Astrocyte of the cerebellum (primary cell): ENCODE measurements around the gene JARID2.

Experiments
- DNase-seq: peaks from one replicate; pipeline ENCODE4 v3.0.0-alpha.2; 2011; ENCODE audit warnings: low read depth
- H3K4me3 ChIP-seq: 2 replicates; pipeline ENCODE4 v1.5.1; 2011; ENCODE audit warnings: mild to moderate bottlenecking, low read depth, low read length, moderate library complexity
- in situ Hi-C: cut with HindIII; loops from 2 replicates; pipeline ENCODE4 v1.10.0; 2017; ENCODE audit warnings: low sequenced_read_pairs
- TF ChIP-seq, protein P1 (sequence below): IDR thresholded peaks from 2 replicates; pipeline ENCODE4 v1.5.1; 2012; ENCODE audit warnings: low read length, low read depth, moderate library complexity, mild to moderate bottlenecking; ENCODE audit errors: missing control alignments

JARID2 gene

DNA sequence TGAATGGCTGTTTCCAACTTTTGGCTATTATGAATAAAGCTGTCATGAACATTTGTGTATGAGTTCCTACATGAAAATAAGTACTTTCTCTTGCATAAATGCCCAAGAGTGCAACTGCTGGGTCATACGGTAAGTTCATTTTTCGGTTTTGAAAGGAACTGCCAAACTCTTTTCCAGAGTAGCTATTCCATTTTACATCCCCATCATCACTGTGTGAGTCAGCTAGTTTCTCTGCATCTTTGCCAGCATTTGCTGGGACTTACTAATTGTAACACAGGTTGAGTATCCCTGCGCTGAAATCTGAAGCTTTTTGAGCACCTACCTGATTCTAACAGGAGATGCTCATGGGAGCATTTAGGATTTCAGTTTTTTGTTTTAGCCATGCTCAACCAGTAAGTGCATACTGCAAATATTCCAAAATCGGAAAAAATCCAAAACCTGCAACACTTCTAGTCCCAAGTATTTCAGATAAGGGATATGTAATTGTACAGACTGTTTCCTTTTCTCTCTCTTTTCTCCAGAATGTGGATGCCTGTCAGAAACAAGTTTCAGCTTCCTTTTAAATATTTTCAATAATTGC lies 298.5 kb downstream of the JARID2 start:
- in situ Hi-C loops, result loop anchor here (5.0 kb wide), 1 partner anchor 87 kb away; no protein-coding TSS in a partner anchor
- no peak overlapping the region for H3K4me3 ChIP-seq
- DNase-seq, result peak; percentile 11
- TF ChIP-seq, protein P1, sequence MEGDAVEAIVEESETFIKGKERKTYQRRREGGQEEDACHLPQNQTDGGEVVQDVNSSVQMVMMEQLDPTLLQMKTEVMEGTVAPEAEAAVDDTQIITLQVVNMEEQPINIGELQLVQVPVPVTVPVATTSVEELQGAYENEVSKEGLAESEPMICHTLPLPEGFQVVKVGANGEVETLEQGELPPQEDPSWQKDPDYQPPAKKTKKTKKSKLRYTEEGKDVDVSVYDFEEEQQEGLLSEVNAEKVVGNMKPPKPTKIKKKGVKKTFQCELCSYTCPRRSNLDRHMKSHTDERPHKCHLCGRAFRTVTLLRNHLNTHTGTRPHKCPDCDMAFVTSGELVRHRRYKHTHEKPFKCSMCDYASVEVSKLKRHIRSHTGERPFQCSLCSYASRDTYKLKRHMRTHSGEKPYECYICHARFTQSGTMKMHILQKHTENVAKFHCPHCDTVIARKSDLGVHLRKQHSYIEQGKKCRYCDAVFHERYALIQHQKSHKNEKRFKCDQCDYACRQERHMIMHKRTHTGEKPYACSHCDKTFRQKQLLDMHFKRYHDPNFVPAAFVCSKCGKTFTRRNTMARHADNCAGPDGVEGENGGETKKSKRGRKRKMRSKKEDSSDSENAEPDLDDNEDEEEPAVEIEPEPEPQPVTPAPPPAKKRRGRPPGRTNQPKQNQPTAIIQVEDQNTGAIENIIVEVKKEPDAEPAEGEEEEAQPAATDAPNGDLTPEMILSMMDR, result no peak

DNA sequence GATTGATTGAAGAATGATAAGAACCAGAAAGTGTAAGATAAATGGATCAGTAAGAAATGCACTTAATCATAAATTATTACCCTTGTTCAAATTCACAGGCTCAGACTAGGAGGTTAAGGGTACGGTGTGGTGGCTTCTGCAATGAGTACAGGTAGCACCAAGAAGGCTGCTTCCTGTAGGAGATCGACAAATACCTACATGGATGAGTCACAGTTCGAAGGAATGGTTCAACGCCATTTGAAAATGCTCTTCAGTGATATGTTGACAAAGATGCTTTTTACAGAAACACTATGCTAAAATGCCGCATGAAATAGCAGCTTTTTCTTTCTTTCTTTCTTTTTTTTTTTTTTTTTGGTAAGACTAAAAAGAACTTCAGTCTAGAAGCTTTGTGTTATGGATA lies 300.7 kb downstream of the JARID2 start:
- DNase-seq, result no peak
- H3K4me3 ChIP-seq, result no peak overlapping the region
- in situ Hi-C loops, result no loop called here
- TF ChIP-seq, protein P1, result no peak

DNA sequence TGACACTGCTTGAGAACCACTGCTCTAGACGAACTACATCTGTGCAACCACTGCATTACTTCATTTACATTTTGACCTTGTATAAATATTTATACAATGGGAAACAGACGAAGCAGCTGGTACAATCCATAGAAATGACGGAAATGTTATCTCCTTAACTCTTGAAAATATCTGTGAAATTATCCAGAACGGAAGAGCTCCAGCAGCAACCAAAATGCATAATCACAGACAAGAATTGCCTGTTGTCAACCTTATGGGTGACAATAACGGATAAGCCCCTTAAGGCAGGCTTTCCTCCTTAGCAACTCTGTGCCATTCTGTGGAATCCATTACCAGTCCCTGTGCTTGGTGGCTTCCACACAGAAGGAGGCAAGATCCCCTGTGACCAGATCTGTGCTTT lies 301.5 kb downstream of the JARID2 start:
- DNase-seq, result no peak
- H3K4me3 ChIP-seq, result no peak overlapping the region
- TF ChIP-seq, protein P1, result no peak
- in situ Hi-C loops, result no loop called here

GRCh38 chr6:15549371-15549770 lies 303.5 kb downstream of the JARID2 start:
- in situ Hi-C loops, result no loop called here
- no peak overlapping the region for H3K4me3 ChIP-seq
- no peak for DNase-seq
- TF ChIP-seq, protein P1, result no peak

DNA sequence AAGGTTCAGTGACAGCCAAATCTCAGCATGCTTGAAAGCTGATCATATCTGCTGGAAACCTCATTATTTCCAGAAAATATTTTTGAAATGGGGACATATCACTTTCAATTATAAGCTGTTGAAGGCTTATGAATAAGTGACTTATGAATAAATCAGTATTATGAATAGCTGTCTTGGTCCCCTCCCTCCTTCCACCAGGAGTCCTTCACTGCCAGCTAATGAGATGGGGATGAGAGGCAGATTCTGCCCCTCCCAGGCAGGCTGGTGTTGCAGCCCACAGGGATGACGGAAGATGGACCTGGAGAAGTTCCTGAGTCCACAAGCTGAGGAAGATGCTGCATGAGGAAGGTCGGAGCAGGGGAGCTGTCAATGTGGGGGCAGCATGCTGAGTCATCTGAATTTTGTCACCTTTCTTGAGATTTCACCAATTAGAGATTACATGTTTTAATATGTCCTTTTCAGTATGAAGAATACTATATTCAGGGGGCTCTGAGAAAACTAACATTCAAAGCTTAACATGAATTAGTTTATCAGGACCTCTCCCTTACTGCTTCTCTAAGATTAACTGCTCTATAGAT lies 304.8 kb downstream of the JARID2 start:
- in situ Hi-C loops, result no loop called here
- TF ChIP-seq, protein P1, result no peak
- H3K4me3 ChIP-seq, result no peak overlapping the region
- no peak for DNase-seq

GRCh38 chr6:15551262-15551661 lies 305.4 kb downstream of the JARID2 start:
- TF ChIP-seq, protein P1, result no peak
- in situ Hi-C loops, result no loop called here
- DNase-seq, result no peak
- H3K4me3 ChIP-seq, result no peak overlapping the region
